ENCODE measurements around the gene KRT4.

DNA sequence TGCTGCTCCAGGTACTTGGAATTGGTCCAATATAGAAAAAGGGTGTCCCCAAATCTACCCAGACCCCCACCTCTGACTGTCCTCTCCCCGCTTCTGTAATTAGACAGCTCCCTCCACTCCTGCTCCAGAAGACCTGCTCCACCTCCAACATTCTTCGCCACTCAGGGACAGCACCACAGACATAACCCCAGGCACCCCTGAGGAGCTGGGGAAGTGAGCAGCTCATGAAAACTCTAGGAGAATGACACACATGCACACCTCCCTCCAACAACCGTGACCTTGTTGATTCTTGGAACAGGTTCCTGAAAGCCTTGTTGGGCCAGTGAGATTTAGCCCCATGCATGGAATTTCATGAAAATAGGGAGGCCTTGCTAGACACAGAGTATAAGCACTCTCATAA, 8.2 kb downstream of the KRT4 start:
- TF ChIP-seq, protein P1, sequence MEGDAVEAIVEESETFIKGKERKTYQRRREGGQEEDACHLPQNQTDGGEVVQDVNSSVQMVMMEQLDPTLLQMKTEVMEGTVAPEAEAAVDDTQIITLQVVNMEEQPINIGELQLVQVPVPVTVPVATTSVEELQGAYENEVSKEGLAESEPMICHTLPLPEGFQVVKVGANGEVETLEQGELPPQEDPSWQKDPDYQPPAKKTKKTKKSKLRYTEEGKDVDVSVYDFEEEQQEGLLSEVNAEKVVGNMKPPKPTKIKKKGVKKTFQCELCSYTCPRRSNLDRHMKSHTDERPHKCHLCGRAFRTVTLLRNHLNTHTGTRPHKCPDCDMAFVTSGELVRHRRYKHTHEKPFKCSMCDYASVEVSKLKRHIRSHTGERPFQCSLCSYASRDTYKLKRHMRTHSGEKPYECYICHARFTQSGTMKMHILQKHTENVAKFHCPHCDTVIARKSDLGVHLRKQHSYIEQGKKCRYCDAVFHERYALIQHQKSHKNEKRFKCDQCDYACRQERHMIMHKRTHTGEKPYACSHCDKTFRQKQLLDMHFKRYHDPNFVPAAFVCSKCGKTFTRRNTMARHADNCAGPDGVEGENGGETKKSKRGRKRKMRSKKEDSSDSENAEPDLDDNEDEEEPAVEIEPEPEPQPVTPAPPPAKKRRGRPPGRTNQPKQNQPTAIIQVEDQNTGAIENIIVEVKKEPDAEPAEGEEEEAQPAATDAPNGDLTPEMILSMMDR (IDR thresholded peaks at IDR 0.05) = no peak
- TF ChIP-seq EP300 (IDR thresholded peaks at IDR 0.05) = no peak

Measured in tibial nerve (tissue), 4 donors.